ENCODE results near the gene KCTD12.

The KCTD12 gene

DNA sequence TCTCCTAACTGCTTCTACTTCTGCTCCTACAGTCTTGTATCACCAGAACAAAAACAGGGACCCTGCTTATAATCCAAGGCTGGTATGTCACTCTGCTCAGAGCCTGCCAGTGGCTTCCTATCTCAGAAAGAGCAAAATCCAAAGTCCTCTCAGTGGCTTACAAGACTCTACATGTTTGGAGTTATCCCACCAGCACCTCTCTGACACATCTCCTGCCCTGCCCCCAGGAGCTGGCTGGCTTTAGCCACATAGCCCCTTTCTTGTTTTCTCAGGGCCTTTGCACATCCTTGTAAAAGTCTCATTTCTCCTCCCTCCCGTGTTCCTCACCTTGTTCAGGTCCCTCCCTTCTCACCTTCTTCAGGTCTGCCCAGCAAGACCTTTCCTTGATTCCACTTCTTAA is 2.2 kb upstream of the KCTD12 start:
- no peak overlapping the region for H3K4me3 ChIP-seq (ENCODE audit: control insufficient read depth, low read depth, low read length)
- TF ChIP-seq, protein P1, sequence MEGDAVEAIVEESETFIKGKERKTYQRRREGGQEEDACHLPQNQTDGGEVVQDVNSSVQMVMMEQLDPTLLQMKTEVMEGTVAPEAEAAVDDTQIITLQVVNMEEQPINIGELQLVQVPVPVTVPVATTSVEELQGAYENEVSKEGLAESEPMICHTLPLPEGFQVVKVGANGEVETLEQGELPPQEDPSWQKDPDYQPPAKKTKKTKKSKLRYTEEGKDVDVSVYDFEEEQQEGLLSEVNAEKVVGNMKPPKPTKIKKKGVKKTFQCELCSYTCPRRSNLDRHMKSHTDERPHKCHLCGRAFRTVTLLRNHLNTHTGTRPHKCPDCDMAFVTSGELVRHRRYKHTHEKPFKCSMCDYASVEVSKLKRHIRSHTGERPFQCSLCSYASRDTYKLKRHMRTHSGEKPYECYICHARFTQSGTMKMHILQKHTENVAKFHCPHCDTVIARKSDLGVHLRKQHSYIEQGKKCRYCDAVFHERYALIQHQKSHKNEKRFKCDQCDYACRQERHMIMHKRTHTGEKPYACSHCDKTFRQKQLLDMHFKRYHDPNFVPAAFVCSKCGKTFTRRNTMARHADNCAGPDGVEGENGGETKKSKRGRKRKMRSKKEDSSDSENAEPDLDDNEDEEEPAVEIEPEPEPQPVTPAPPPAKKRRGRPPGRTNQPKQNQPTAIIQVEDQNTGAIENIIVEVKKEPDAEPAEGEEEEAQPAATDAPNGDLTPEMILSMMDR (conservative IDR thresholded peaks at IDR 0.05; ENCODE audit: control insufficient read depth, insufficient read depth, low read depth, low read length): no peak
- no peak for DNase-seq (ENCODE audit: low read depth)

DNA sequence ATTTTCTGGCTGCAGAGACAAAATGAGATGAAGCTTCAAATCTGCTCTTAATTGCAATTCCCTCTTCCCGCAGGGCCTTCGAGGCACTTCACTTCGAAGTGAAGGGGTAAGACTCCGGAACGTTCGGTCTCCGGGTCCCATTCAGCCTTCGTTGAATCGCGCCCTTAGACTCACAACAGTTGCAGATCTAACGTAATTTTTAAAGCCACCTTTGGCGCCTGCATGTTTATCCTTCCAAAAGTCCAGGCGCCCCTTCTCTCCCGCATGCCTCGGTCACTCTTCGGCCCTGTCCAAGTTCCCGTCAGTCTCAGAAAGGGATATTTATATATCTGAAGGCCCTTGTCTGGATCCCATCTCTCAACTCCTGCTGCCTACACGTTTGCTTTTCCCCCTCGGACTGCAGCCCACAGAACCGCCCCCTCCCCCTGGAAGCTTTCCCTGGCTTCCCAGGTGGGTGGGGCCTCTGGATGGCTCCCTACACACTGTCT is 915 bp upstream of the KCTD12 start:
- peak overlapping the region; percentile 57 for H3K4me3 ChIP-seq (ENCODE audit: control insufficient read depth, low read depth, low read length)
- TF ChIP-seq, protein P1 (conservative IDR thresholded peaks at IDR 0.05; ENCODE audit: control insufficient read depth, insufficient read depth, low read depth, low read length): no peak

DNA sequence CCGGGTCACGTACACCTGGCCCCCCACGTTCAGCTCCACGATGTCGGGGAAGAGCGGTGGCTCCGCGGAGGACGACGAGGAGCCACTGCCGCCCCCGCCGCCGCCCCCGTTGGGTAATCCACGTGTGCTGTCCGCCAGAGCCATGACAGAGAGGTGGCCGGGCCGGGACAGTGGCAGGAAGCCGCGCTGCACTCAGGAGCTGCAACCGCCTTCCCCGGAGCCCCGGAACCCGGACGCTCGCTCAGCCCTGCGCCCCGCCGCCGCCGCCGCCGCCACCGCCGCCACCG is 257 bp downstream of the KCTD12 start:
- TF ChIP-seq, protein P1 (conservative IDR thresholded peaks at IDR 0.05; ENCODE audit: control insufficient read depth, insufficient read depth, low read depth, low read length): no peak
- H3K4me3 ChIP-seq (ENCODE audit: control insufficient read depth, low read depth, low read length): peak overlapping the region; percentile 74
- DNase-seq (ENCODE audit: low read depth): no peak

More for the DNA sequence above, 915 bp upstream of the KCTD12 start:
- DNase-seq (ENCODE audit: low read depth): no peak

DNA sequence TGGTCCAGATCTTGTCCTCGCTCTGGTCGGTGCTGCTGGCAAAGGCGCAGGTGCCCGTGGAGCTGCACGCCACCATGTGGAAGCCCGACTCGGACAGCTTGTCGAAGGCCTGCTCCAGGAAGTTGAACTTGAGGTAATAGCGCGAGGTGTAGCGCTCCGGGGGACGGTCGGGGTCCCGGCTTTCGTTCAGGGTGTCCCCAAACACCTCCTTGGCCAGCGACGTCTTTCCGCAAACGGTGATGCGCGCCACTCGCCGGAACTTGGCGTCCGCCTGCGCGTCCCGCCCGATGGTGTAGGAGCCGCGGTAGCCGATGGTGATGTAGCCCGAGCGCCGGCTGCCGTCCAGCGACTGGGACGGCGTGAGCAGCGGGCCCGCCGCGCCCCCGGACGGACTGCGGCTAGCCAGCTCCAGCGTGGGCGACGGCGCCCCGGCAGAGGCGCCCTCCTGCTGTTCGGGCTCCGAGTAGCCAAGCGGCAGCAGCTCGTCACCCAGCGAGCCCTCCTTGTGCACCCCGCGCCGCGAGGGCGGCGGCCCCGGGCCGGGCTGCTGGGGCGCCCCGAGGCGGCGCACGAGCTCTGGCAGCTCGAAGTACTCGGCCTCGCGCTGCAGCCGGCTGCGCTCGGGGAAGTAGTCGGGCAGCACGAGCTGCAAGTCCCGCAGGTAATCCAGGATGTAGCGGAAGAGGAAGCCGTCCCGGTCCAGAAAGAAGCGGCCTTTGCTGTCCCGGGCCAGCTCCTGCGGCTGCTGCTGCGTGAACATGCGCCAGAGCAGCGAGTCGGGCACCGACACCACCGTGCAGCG is 801 bp downstream of the KCTD12 start:
- DNase-seq (ENCODE audit: low read depth): peak; percentile 69
- H3K4me3 ChIP-seq (ENCODE audit: control insufficient read depth, low read depth, low read length): peak overlapping the region; percentile 74
- TF ChIP-seq, protein P1 (conservative IDR thresholded peaks at IDR 0.05; ENCODE audit: control insufficient read depth, insufficient read depth, low read depth, low read length): peak; percentile 35

DNA sequence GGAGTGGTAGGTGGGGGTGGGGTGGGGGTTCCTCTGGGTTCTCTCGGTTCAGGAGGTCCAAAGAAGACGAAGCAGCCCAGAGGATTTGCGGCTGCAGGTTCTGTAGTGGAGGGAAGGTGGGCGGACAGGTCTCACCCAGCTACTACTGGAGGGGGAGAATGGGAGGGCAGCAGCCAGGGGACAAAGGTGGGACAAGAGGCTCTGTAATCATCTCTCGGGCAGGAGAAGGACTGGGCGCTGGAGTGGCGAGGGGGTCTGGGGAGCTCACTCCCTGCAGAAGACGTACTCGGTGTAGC is 1.4 kb downstream of the KCTD12 start:
- DNase-seq (ENCODE audit: low read depth): no peak
- peak overlapping the region; percentile 74 for H3K4me3 ChIP-seq (ENCODE audit: control insufficient read depth, low read depth, low read length)
- TF ChIP-seq, protein P1 (conservative IDR thresholded peaks at IDR 0.05; ENCODE audit: control insufficient read depth, insufficient read depth, low read depth, low read length): no peak

DNA sequence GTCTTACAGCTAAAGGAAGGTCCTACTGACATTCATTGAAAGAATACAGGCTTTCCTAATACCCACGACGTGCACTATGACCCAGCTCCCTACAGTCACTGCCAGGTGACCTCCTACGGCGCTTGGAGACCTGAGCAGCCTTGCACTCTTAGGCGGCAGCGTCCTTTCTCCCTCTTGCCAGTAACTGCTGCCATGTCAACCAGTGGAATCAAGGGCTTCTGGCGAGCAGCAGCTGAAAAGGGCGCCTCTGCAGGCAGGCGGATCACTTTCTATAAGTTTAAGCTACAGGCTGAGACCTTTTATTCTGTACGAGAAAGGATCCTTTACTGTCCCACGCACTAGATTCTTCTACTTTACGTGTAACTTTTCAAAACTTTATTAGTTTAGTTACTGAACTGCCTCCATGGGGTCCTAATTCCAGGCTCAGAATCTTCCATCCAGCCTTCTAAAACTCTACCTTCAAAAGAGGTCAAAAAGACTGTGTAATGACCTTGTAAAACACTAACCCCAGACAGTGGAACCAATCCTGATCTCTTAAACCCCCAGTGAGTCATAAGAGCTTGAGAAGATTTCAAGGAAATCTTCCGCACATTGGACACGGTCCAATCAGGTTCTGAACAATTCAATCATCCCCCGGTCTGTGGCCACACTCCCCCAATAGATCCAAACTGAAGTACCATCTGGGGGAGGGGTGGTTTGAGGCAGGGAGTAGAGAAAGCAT is 1.9 kb downstream of the KCTD12 start:
- peak; percentile 75 for DNase-seq (ENCODE audit: low read depth)
- TF ChIP-seq, protein P1 (conservative IDR thresholded peaks at IDR 0.05; ENCODE audit: control insufficient read depth, insufficient read depth, low read depth, low read length): peak; percentile 49
- H3K4me3 ChIP-seq (ENCODE audit: control insufficient read depth, low read depth, low read length): peak overlapping the region; percentile 74
